Spleen (tissue), 11 donors: Measurements from ENCODE around the gene RNF141. TPM values are rescaled to one million over a fixed set of nuclear protein-coding genes. Genes with fewer than 3 reads are reported as not detected.

Experiments used
- DNase-seq: peaks from one replicate; pipeline ENCODE4 v3.0.0-alpha.2; 2020
- H3K27ac ChIP-seq, 8 donors: fragments of 200-600 bp; sonication (generic) in 7 of 8; 1 replicate in 4 of 8; 2 replicates in 4 of 8; pipeline versions ENCODE4 v1.5.0 to v1.8.0; 2016 to 2021; ENCODE audit warnings: inconsistent platforms in 4 of 8, mild to moderate bottlenecking in 4 of 8, moderate library complexity in 1 of 8
- H3K27me3 ChIP-seq, 7 donors: fragments of 200-600 bp; sonication (generic) in 6 of 7; replicated peaks in 1 of 7; 1 replicate in 4 of 7; 2 replicates in 3 of 7; pipeline versions ENCODE4 v1.5.0 to v1.8.0; 2016 to 2021; ENCODE audit warnings: inconsistent platforms in 3 of 7, mild to moderate bottlenecking in 1 of 7
- H3K36me3 ChIP-seq, 6 donors: fragments of 200-600 bp; sonication (generic) in 5 of 6; 1 replicate in 4 of 6; 2 replicates in 2 of 6; pipeline versions ENCODE4 v1.5.0 to v1.8.0; 2016 to 2021; ENCODE audit warnings: inconsistent platforms in 2 of 6
- H3K4me1 ChIP-seq, 6 donors: fragments of 200-600 bp; sonication (generic) in 5 of 6; 1 replicate in 3 of 6; 2 replicates in 3 of 6; pipeline versions ENCODE4 v1.5.0 to v1.8.0; 2016 to 2021; ENCODE audit warnings: inconsistent platforms in 3 of 6
- H3K4me3 ChIP-seq, 8 donors: fragments of 200-600 bp; sonication (generic) in 7 of 8; 1 replicate in 4 of 8; 2 replicates in 4 of 8; pipeline versions ENCODE4 v1.5.0 to v1.8.0; 2016 to 2021; ENCODE audit warnings: inconsistent platforms in 4 of 8, mild to moderate bottlenecking in 4 of 8, moderate library complexity in 2 of 8
- H3K9me3 ChIP-seq, 8 donors: fragments of 200-600 bp; sonication (generic) in 7 of 8; 1 replicate in 4 of 8; 2 replicates in 4 of 8; pipeline versions ENCODE4 v1.5.0 to v1.8.0; 2016 to 2021; ENCODE audit warnings: inconsistent platforms in 4 of 8
- POLR2A ChIP-seq, 3 donors: fragments of 450-650 bp; IDR thresholded peaks; one replicate each; pipeline ENCODE4 v1.5.1; 2017; ENCODE audit warnings: antibody characterized with exemption in 3 of 3, mild to moderate bottlenecking in 1 of 3
- POLR2AphosphoS5 ChIP-seq, 3 donors: sonication (generic); formaldehyde crosslinking; IDR thresholded peaks; one replicate each; pipeline ENCODE4 v1.5.1; 2017; ENCODE audit warnings: antibody characterized with exemption in 3 of 3
- WGBS, 5 donors: extraction: QIAGEN DNeasy Blood & Tissue Kit in 3 of 5; methylation state at CpG; one replicate each; pipeline versions ENCODE4 v1.1.5 to v1.1.7; 2013 to 2018; 5-methylcytosine and 5-hydroxymethylcytosine counted together
- intact Hi-C: fragments of 100-400 bp; cut with DNase I; formaldehyde crosslinking; loops from one replicate; pipeline ENCODE4 v1.15.0; 2023; ENCODE audit warnings: low total_unique reads
- polyA plus RNA-seq, 3 donors: library from polyadenylated mRNA; stranded (reverse); fragments of 200-250 nt; gene quantifications; one replicate each; pipeline ENCODE4 v1.2.1, GENCODE V29; 2013
- total RNA-seq, 7 donors: library from RNA; depleted of rRNA in 3 of 7; stranded (reverse); fragments of >200 nt in 3 of 7; fragmentation: NEBNext Ultra II Directional in 4 of 7; extraction: Animal tissue kit (Norgen Biotek cat#: 25700) in 4 of 7; gene quantifications; one replicate each; pipeline versions ENCODE4 v1.1.0 to v1.2.1, GENCODE V29; 2016 to 2021
- TF ChIP-seq, protein P1 (sequence below), 11 experiments: fragments of 200-600 bp in 7 of 11; fragments of 450-650 bp in 4 of 11; sonication (generic) in 4 of 11; IDR thresholded peaks in 8 of 11; conservative IDR thresholded peaks in 3 of 11; 1 replicate in 7 of 11; 2 replicates in 4 of 11; pipeline versions ENCODE4 v1.4.0 to v1.8.0; 2016 to 2021; ENCODE audit warnings: antibody characterized with exemption in 11 of 11, inconsistent platforms in 4 of 11, mild to moderate bottlenecking in 1 of 11
- donor health status: healthy with polysubstance abuse.
- donor health status: DM: no; HTN: no; CAD: no; lungs with moderate emphysema.
- donor health status: DM: no; HTN: no; CAD: no.
- donor health status: Bipolar disorder and iron deficiency.
- donor health status: healthy.
- donor health status: DM: no; HTN: no; CAD: no.
- donor health status: DM: yes; HTN: yes; CAD: no.

Gene RNF141
- total and polyA plus RNA-seq, 10 donors, result 13.3 to 86.2 (median 48.8) TPM

- intact Hi-C loops, result loop anchor here (10.0 kb wide), 1 partner anchor 137 kb away; no protein-coding TSS in a partner anchor
- Histone ChIP-seq H3K27me3 (no peaks in the 10 kb centered on the region), H3K4me1 (peaks cover 0 to 17% (median 0%) of the 10 kb centered on the region in 6 donors), H3K9me3 (no peaks in the 10 kb centered on the region), H3K27ac (no peak overlapping the region), H3K36me3 (peaks cover 0 to 86% (median 46%) of the 10 kb centered on the region in 6 donors), H3K4me3 (no peak overlapping the region)
- TF ChIP-seq POLR2AphosphoS5 (IDR thresholded peaks at IDR 0.05), result no peak
- TF ChIP-seq, protein P1, sequence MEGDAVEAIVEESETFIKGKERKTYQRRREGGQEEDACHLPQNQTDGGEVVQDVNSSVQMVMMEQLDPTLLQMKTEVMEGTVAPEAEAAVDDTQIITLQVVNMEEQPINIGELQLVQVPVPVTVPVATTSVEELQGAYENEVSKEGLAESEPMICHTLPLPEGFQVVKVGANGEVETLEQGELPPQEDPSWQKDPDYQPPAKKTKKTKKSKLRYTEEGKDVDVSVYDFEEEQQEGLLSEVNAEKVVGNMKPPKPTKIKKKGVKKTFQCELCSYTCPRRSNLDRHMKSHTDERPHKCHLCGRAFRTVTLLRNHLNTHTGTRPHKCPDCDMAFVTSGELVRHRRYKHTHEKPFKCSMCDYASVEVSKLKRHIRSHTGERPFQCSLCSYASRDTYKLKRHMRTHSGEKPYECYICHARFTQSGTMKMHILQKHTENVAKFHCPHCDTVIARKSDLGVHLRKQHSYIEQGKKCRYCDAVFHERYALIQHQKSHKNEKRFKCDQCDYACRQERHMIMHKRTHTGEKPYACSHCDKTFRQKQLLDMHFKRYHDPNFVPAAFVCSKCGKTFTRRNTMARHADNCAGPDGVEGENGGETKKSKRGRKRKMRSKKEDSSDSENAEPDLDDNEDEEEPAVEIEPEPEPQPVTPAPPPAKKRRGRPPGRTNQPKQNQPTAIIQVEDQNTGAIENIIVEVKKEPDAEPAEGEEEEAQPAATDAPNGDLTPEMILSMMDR (IDR thresholded peaks at IDR 0.05 in 8 of 11, conservative IDR thresholded peaks at IDR 0.05 in 3 of 11), result no peak
- no peak for TF ChIP-seq POLR2A (IDR thresholded peaks at IDR 0.05)
- DNase-seq, result no peak
These were observed 22.9 kb downstream of the RNF141 start for GRCh38 chr11:10518123-10518522.

GRCh38 chr11:10515418-10515817 lies 25.6 kb downstream of the RNF141 start:
- peaks cover 0 to 64% (median 28%) of the 10 kb centered on the region in 6 donors for H3K36me3 ChIP-seq
- no peaks in the 10 kb centered on the region for H3K9me3 ChIP-seq
- H3K27ac ChIP-seq, result no peak overlapping the region
- no peak for TF ChIP-seq POLR2A (IDR thresholded peaks at IDR 0.05)
- TF ChIP-seq POLR2AphosphoS5 (IDR thresholded peaks at IDR 0.05), result no peak
- TF ChIP-seq, protein P1 (IDR thresholded peaks at IDR 0.05 in 8 of 11, conservative IDR thresholded peaks at IDR 0.05 in 3 of 11), result no peak
- H3K4me1 ChIP-seq, result peaks cover 0 to 22% (median 0%) of the 10 kb centered on the region in 6 donors
- no peak for DNase-seq
- intact Hi-C loops, result loop anchor here (10.0 kb wide), 1 partner anchor 139 kb away; no protein-coding TSS in a partner anchor
- no peak overlapping the region for H3K4me3 ChIP-seq
- H3K27me3 ChIP-seq, result no peaks in the 10 kb centered on the region
- 90 to 96% (median 94%) methylated on average over 3 of the region's 3 CpGs for WGBS, 5 donors

DNA sequence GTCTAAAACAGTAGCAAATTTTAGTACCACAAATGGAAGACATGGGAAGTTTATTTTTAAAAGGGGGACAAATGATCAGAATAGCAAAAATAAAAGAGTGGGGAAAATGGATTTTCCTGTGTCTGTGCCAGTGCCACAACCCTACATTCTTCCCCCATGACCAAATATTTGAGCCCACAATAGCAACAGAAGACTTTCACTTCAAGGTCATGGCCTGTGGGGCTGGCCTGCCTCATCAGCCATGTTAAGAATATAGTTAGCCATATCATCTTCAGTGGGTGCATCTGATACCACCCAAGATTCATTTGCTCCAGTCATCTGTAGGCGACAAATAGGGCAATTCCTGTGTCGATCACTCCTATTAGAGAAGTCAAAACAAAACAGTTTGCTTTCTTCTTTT lies 26.3 kb downstream of the RNF141 start:
- Histone ChIP-seq H3K27me3 (no peaks in the 10 kb centered on the region), H3K4me3 (no peak overlapping the region), H3K27ac (peak overlapping the region in 2 of 8 donors; percentile 3 to 24), H3K9me3 (no peaks in the 10 kb centered on the region), H3K36me3 (peaks cover 0 to 57% (median 23%) of the 10 kb centered on the region in 6 donors), H3K4me1 (peaks cover 0 to 22% (median 0%) of the 10 kb centered on the region in 6 donors)
- 92 to 99% (median 95%) methylated on average over 2 of the region's 2 CpGs for WGBS, 5 donors
- no peak for DNase-seq
- TF ChIP-seq, protein P1 (IDR thresholded peaks at IDR 0.05 in 8 of 11, conservative IDR thresholded peaks at IDR 0.05 in 3 of 11), result no peak
- TF ChIP-seq POLR2AphosphoS5 (IDR thresholded peaks at IDR 0.05) (no peak), POLR2A (IDR thresholded peaks at IDR 0.05) (no peak)
- intact Hi-C loops, result loop anchor here (5.0 to 10.0 kb wide), 2 partner anchors 140 to 223 kb away; no protein-coding TSS in a partner anchor

DNA sequence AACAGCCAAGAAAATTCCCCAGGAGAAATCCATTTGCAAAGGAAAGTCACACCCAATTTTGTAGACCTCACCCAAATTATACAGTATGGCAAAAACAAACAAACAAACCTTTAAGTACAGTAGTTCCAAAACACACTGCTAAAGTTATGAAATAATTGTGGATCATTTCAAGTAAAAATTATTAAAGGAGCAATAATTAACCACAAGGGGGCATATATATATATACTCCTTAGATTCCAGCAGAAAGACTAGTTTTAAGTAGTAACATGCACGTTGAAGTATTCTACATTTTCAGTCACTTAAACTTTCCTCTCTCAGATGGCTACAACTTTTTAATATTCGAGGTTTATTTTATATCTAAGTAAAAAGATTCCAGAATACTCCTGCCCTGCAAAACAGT lies 26.8 kb downstream of the RNF141 start:
- H3K27ac ChIP-seq, result peak overlapping the region in 2 of 8 donors; percentile 10 to 24

More for the DNA sequence above, 26.8 kb downstream of the RNF141 start:
- no peaks in the 10 kb centered on the region for H3K9me3 ChIP-seq
- peaks cover 0 to 22% (median 0%) of the 10 kb centered on the region in 6 donors for H3K4me1 ChIP-seq
- WGBS, 5 donors, result 43 to 53% (median 52%) methylated on average over 2 of the region's 2 CpGs
- TF ChIP-seq POLR2A (IDR thresholded peaks at IDR 0.05), result no peak
- TF ChIP-seq, protein P1 (IDR thresholded peaks at IDR 0.05 in 8 of 11, conservative IDR thresholded peaks at IDR 0.05 in 3 of 11), result peak in 7 of 11 experiments; percentile 14 to 55 (median 41)
- peaks cover 0 to 52% (median 19%) of the 10 kb centered on the region in 6 donors for H3K36me3 ChIP-seq
- DNase-seq, result no peak
- H3K4me3 ChIP-seq, result no peak overlapping the region
- no peaks in the 10 kb centered on the region for H3K27me3 ChIP-seq
- intact Hi-C loops, result loop anchor here (5.0 to 10.0 kb wide), 2 partner anchors 141 to 223 kb away; no protein-coding TSS in a partner anchor
